GM10266 (cell line): ENCODE results near the gene NRG2.

Source experiments
- DNase-seq: peaks from one replicate; pipeline ENCODE4 v3.0.0; 2012; ENCODE audit errors: extremely low spot score
- CTCF ChIP-seq: IDR thresholded peaks from 2 replicates; pipeline ENCODE4 v1.5.1; 2012; ENCODE audit warnings: mild to moderate bottlenecking, low read depth; ENCODE audit not compliant: control insufficient read depth, insufficient read depth; ENCODE audit errors: missing control alignments

The NRG2 gene

GRCh38 chr5:139871614-139872013, 171.5 kb downstream of the NRG2 start:
- TF ChIP-seq CTCF = no peak

GRCh38 chr5:139870677-139871076, 172.4 kb downstream of the NRG2 start:
- DNase-seq = no peak
- no peak for TF ChIP-seq CTCF

More at GRCh38 chr5:139871614-139872013, 171.5 kb downstream of the NRG2 start:
- no peak for DNase-seq

DNA sequence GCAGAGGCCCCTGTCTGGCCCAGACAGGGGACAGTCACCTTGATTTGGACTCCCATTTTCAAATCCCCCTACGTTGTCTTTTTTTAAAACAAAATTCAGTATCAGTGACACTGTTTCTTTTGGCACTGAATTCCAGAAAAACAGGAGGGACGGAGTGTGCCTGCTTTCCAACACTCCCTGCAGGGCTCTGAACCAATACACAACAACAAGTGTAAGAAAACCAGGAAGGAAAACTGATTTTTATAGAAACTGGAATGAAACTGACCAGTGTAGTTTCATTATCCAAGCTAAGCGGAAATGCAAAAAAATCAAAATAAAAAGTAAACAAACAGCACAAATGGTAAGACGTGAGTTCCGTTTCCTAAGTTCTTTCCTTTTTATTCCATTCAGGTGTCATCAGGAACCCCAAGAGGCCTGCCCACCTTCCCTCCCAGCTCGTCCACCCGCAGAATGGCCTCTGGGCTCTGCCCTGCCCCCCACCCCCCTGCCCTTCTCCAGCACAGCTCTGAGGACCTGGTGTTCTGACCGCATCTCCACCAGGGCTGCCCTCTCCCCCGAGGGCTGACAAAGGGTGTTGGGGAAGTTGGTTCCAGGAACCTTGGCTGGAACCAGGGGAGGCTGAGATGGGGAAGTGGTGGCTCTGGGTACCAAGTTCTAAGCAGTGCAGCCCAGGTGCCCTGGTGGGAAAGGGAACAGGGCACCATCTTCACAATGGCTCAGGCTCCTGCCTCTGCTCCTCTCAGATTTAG, 173.9 kb downstream of the NRG2 start:
- no peak for DNase-seq
- no peak for TF ChIP-seq CTCF

DNA sequence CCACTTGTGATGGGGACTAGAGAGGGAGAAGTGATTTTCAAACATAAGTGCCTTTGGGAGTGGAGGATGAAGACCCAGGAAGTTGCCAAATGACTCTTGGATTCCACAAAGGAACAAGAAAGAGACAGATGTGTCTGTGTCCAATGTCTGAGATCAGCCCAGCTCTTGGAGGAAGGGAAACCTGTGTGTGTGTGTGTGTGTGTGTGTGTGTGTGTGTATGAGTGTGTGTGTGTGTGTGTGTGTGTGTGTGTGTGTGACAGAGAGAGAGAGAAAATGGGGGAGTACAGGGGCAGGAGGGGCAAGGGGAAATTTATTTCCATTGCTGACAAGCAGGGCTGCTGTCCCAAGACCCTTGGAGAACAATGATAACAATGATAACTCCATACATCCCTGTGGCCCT, 175.5 kb downstream of the NRG2 start:
- no peak for TF ChIP-seq CTCF
- DNase-seq = no peak

GRCh38 chr5:139867109-139867508, 176.0 kb downstream of the NRG2 start:
- no peak for DNase-seq
- TF ChIP-seq CTCF = no peak

DNA sequence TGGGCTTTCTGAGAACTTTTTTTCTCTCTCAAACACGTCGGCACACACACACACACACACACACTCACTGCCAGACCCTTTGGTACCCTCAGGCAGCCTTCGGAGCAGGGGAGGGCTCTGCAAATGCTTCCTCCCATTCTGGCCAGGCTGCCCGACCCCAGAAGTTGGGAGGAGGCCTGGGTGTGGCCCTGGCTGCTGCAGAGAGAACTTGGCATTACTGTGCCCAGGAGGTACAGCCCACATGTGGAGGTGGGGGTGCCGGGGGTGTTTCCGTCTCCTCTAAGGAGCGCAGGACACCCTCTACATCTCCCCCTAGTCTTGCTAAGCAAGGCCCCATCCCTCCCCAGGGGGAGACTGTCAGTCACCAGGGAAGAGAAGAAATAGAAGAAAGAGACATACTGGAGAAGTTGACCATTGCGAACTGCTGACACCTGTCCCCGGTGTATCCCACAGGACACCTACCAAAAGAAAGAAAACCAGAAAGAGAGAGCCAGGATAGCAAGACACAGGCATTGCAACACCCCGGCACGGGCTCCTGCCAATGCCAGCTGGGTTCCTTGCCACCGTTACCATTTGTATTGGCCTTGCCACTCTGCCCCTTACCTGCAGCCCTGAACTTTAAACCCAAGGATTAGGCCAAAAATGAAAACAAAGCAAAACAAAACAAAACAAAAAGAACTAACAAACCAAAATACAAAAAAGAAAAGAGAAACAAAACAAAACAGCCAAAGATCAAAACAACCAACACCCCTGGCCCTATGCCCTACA, 178.2 kb downstream of the NRG2 start:
- no peak for TF ChIP-seq CTCF
- DNase-seq = no peak

DNA sequence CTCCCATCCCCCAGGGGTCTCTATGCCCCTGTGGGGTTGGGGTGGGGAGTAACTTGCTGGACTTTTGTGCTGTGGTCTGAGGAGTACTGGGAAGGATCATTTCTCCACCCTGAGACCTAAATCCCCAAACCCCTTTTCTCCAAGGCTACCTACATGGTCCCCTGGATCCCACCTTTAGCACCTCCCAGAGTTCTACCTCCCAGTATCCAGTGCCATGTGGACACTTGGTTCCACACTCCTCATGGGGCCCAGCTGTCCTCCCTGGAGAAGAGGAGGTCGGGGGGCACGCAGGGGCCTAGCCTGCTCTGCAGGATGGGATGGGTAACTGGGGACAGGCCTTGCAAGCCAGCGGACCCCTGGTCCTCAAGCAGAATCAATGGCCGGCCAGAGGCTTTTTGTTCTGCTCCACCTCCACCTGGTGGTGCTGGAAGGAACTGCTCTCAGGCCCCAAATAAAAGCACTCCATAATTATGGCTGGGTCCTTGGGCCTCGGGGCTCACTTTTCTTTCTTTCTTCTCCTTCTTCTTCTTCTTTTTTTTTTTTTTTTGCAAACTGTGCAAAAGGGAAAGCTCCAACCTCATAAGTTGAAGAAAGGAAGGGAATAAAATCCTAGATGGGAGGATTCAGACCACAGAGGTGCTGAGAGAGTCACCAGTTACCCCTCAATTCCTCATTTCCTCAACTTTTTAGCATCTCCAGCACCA, 179.1 kb downstream of the NRG2 start:
- TF ChIP-seq CTCF = peak; percentile 78

More for the DNA sequence above, 179.1 kb downstream of the NRG2 start:
- DNase-seq = peak; percentile 76
